A549 (cell line): ENCODE results near the gene SYT2. TPM values are rescaled to one million over a fixed set of nuclear protein-coding genes. Genes with fewer than 3 reads are reported as not detected.

Experiments used
- ATAC-seq, 2 experiments: fragments of 200-7000 bp in 1 of 2; fragments of >200 bp in 1 of 2; cut with Nextera tagmentation in 1 of 2; cut with Tn5 transposase in 1 of 2; 3 replicates each; pipeline versions ENCODE4 v1.8.0 to v1.9.1; 2018 to 2020; ENCODE audit warnings: mild to moderate bottlenecking in 1 of 2, moderate library complexity in 1 of 2
- CTCF ChIA-PET: fragments of 300-600 bp; sonication (Branson Sonifier 250); formaldehyde crosslinking; extraction: SDS; loops from one replicate; lab custom pipeline; 2021; ENCODE audit warnings: antibody characterized with exemption, inconsistent platforms; lab: Yijun Ruan, JAX
- POLR2A ChIA-PET: fragments of 350-600 bp; formaldehyde crosslinking; extraction: SDS; loops from one replicate; lab custom pipeline; 2021; ENCODE audit warnings: antibody characterized with exemption, inconsistent platforms; lab: Yijun Ruan, JAX
- DNase-seq, 2 experiments: peaks; one replicate each; pipeline versions ENCODE4 v3.0.0 to v3.0.0-alpha.2; 2011 to 2016; ENCODE audit warnings: low read depth in 1 of 2, low spot score in 1 of 2
- FAIRE-seq: peaks from 2 replicates; lab custom pipeline; 2011; peaks lifted over from hg19 to GRCh38; lab: Jason Lieb, UNC
- H3K27ac ChIP-seq, 2 experiments: fragments of >200 bp; sonication (Bioruptor Twin); formaldehyde crosslinking; 3 replicates each; pipeline ENCODE4 v1.5.1; 2016 to 2017
- H3K4me1 ChIP-seq: fragments of >200 bp; sonication (Bioruptor Twin); formaldehyde crosslinking; 3 replicates; pipeline ENCODE4 v1.6.1; 2016
- H3K4me2 ChIP-seq: fragments of >200 bp; sonication (Bioruptor Twin); formaldehyde crosslinking; 3 replicates; pipeline ENCODE4 v1.6.1; 2016
- H3K4me3 ChIP-seq: fragments of >200 bp; sonication (Bioruptor Twin); formaldehyde crosslinking; 3 replicates; pipeline ENCODE4 v1.5.1; 2016
- H3K9me3 ChIP-seq: fragments of >200 bp; sonication (Bioruptor Twin); formaldehyde crosslinking; 3 replicates; pipeline ENCODE4 v1.6.1; 2016
- ATOH8 ChIP-seq: fragments of 250-450 bp; sonication (Bioruptor Pico); IDR thresholded peaks from 2 replicates; pipeline ENCODE4 v1.5.0; 2020; ENCODE audit warnings: low read depth, mild to moderate bottlenecking, moderate library complexity
- CHD4 ChIP-seq: fragments of 200-600 bp; sonication (generic); IDR thresholded peaks from 2 replicates; pipeline ENCODE4 v1.6.1; 2016; ENCODE audit warnings: antibody characterized with exemption, mild to moderate bottlenecking, borderline replicate concordance
- E2F6 ChIP-seq: IDR thresholded peaks from 2 replicates; pipeline ENCODE4 v1.6.1; 2012; ENCODE audit warnings: low read depth, borderline replicate concordance
- FOSB ChIP-seq: fragments of 250-450 bp; sonication (Bioruptor Pico); IDR thresholded peaks from 2 replicates; pipeline ENCODE4 v1.5.0; 2020; ENCODE audit warnings: mild to moderate bottlenecking, moderate library complexity
- FOXS1 ChIP-seq: fragments of 250-450 bp; sonication (Bioruptor Pico); IDR thresholded peaks from 2 replicates; pipeline ENCODE4 v1.5.0; 2020; ENCODE audit warnings: mild to moderate bottlenecking, moderate library complexity
- GATA3 ChIP-seq: IDR thresholded peaks from 2 replicates; pipeline ENCODE4 v1.6.1; 2012; ENCODE audit warnings: borderline replicate concordance
- HMGXB4 ChIP-seq: fragments of 250-450 bp; sonication (Bioruptor Pico); IDR thresholded peaks from 2 replicates; pipeline ENCODE4 v1.5.0; 2021; ENCODE audit warnings: mild to moderate bottlenecking, moderate library complexity, borderline replicate concordance
- HOXA7 ChIP-seq: fragments of 250-450 bp; sonication (Bioruptor Pico); IDR thresholded peaks from 2 replicates; pipeline ENCODE4 v1.5.0; 2020; ENCODE audit warnings: mild to moderate bottlenecking, moderate library complexity
- JUN ChIP-seq, 2 experiments: fragments of >200 bp; sonication (Bioruptor Twin); formaldehyde crosslinking; IDR thresholded peaks; 2 replicates in 1 of 2; 3 replicates in 1 of 2; pipeline ENCODE4 v1.6.1; 2016 to 2017
- MYC ChIP-seq: IDR thresholded peaks from 2 replicates; pipeline ENCODE4 v1.6.1; 2012; ENCODE audit warnings: mild to moderate bottlenecking, inconsistent platforms, low read length, improper control_type of control experiment, borderline replicate concordance
- NFE2L2 ChIP-seq: fragments of 150-350 bp; conservative IDR thresholded peaks from 2 replicates; pipeline ENCODE4 v1.6.1; 2014; ENCODE audit warnings: low read length
- TP53 ChIP-seq: fragments of 250-450 bp; sonication (Bioruptor Pico); IDR thresholded peaks from 2 replicates; pipeline ENCODE4 v1.5.0; 2021; ENCODE audit warnings: mild to moderate bottlenecking, moderate library complexity
- WGBS: methylation state at CpG from one replicate; pipeline ENCODE4 v1.1.6; 2017; ENCODE audit errors: missing lambda C conversion rate; 5-methylcytosine and 5-hydroxymethylcytosine counted together
- polyA plus RNA-seq, 4 experiments: library from polyadenylated mRNA; depleted of rRNA in 3 of 4; stranded (reverse); fragments of >200 nt; fragmentation: RNase III in 1 of 4; extraction: RNeasy Plus Mini Kit Qiagen cat#74134 plus additional on column Dnase treatment in 1 of 4; gene quantifications; 2 replicates in 3 of 4; 3 replicates in 1 of 4; pipeline ENCODE4 v1.2.3, GENCODE V29; 2011 to 2017
- TF ChIP-seq, protein P1 (sequence below): fragments of 450-650 bp; IDR thresholded peaks from 2 replicates; pipeline ENCODE4 v1.6.1; 2014; ENCODE audit warnings: antibody characterized with exemption
- TF ChIP-seq, protein P2 (sequence below): fragments of >200 bp; sonication (Bioruptor Twin); formaldehyde crosslinking; IDR thresholded peaks from 3 replicates; pipeline ENCODE4 v1.5.1; 2016
- TF ChIP-seq, protein P3 (sequence below): fragments of 200-600 bp; sonication (generic); IDR thresholded peaks from 2 replicates; pipeline ENCODE4 v1.6.1; 2016; ENCODE audit warnings: antibody characterized with exemption, mild to moderate bottlenecking, moderate library complexity

Gene SYT2
- polyA plus RNA-seq, 2 of the 4 experiments (the other 2 are of a cell fraction), result 0.03 to 0.04 TPM

GRCh38 chr1:202587859-202588485 lies 122.3 kb downstream of the SYT2 start (continued):
- TF ChIP-seq HMGXB4 (CRISPR knock-in tag), result no peak

DNA sequence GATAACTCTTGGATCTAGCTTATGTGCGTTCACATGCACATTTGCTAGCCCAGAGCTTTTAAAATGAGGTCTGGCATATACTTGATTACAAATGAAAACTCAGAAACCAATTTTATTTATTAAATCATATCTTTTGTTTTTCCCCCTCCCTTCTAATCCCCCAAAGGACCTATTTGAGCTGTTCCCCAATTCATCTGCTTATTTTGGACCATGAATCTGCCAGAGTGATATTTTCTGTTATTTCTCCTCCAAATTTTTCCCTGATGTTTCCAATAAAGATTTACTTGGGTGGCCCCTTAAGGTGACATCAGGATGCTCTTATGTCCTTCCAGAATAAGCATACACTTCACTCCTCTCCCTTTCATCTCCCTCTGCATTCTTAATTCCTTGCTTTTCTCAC lies 123.4 kb downstream of the SYT2 start:
- H3K27ac ChIP-seq, result peak overlapping the region; percentile 80 to 86
- no peak for FAIRE-seq

More for the DNA sequence above, 123.4 kb downstream of the SYT2 start:
- ChIA-PET POLR2A (no interaction called here), CTCF (interaction anchor here (0.9 to 11.2 kb wide), 6 partner anchors 14 to 123 kb away, joined by 3 to 91 read pairs (median 3); no protein-coding TSS in a partner anchor)
- Histone ChIP-seq H3K4me1 (peaks cover 57% of the 10 kb centered on the region), H3K4me3 (no peak overlapping the region), H3K4me2 (peak overlapping the region; percentile 21), H3K9me3 (no peaks in the 10 kb centered on the region)
- no peak for TF ChIP-seq NFE2L2
- TF ChIP-seq, protein P1, sequence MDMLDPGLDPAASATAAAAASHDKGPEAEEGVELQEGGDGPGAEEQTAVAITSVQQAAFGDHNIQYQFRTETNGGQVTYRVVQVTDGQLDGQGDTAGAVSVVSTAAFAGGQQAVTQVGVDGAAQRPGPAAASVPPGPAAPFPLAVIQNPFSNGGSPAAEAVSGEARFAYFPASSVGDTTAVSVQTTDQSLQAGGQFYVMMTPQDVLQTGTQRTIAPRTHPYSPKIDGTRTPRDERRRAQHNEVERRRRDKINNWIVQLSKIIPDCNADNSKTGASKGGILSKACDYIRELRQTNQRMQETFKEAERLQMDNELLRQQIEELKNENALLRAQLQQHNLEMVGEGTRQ, result no peak
- TF ChIP-seq, protein P2, sequence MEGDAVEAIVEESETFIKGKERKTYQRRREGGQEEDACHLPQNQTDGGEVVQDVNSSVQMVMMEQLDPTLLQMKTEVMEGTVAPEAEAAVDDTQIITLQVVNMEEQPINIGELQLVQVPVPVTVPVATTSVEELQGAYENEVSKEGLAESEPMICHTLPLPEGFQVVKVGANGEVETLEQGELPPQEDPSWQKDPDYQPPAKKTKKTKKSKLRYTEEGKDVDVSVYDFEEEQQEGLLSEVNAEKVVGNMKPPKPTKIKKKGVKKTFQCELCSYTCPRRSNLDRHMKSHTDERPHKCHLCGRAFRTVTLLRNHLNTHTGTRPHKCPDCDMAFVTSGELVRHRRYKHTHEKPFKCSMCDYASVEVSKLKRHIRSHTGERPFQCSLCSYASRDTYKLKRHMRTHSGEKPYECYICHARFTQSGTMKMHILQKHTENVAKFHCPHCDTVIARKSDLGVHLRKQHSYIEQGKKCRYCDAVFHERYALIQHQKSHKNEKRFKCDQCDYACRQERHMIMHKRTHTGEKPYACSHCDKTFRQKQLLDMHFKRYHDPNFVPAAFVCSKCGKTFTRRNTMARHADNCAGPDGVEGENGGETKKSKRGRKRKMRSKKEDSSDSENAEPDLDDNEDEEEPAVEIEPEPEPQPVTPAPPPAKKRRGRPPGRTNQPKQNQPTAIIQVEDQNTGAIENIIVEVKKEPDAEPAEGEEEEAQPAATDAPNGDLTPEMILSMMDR, result no peak
- no peak for TF ChIP-seq FOSB (CRISPR knock-in tag)
- TF ChIP-seq JUN (IDR thresholded peaks at IDR 0.05), result no peak
- no peak for TF ChIP-seq MYC
- TF ChIP-seq ATOH8, result no peak
- TF ChIP-seq TP53 (CRISPR knock-in tag), result no peak
- no peak for TF ChIP-seq FOXS1
- no peak for TF ChIP-seq E2F6
- no peak for TF ChIP-seq HOXA7 (CRISPR knock-in tag)
- TF ChIP-seq, protein P3, sequence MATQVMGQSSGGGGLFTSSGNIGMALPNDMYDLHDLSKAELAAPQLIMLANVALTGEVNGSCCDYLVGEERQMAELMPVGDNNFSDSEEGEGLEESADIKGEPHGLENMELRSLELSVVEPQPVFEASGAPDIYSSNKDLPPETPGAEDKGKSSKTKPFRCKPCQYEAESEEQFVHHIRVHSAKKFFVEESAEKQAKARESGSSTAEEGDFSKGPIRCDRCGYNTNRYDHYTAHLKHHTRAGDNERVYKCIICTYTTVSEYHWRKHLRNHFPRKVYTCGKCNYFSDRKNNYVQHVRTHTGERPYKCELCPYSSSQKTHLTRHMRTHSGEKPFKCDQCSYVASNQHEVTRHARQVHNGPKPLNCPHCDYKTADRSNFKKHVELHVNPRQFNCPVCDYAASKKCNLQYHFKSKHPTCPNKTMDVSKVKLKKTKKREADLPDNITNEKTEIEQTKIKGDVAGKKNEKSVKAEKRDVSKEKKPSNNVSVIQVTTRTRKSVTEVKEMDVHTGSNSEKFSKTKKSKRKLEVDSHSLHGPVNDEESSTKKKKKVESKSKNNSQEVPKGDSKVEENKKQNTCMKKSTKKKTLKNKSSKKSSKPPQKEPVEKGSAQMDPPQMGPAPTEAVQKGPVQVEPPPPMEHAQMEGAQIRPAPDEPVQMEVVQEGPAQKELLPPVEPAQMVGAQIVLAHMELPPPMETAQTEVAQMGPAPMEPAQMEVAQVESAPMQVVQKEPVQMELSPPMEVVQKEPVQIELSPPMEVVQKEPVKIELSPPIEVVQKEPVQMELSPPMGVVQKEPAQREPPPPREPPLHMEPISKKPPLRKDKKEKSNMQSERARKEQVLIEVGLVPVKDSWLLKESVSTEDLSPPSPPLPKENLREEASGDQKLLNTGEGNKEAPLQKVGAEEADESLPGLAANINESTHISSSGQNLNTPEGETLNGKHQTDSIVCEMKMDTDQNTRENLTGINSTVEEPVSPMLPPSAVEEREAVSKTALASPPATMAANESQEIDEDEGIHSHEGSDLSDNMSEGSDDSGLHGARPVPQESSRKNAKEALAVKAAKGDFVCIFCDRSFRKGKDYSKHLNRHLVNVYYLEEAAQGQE, result no peak
- no peak for TF ChIP-seq GATA3
- TF ChIP-seq CHD4, result no peak
- 100% methylated on average over 1 of the region's 1 CpG for WGBS
- no peak for ATAC-seq
- DNase-seq, result no peak
